ENCODE results near the gene NR3C2.
"Not testable (repeated sequence)": the region's sequence is repeated elsewhere in the genome, so short reads cannot be mapped to it uniquely, and the experiment has no call there.

Gene NR3C2

GRCh38 chr4:148327683-148328082 is 114.5 kb downstream of the NR3C2 start:
- H3K4me2 ChIP-seq: no peak overlapping the region
- H3K9ac ChIP-seq: no peak overlapping the region
- no peaks in the 10 kb centered on the region for H3K36me3 ChIP-seq
- H3K27me3 ChIP-seq: no peaks in the 10 kb centered on the region
- no peak overlapping the region for H3K4me3 ChIP-seq
- H3K4me1 ChIP-seq: no peaks in the 10 kb centered on the region
- H3K27ac ChIP-seq: no peak overlapping the region
- H3K9me3 ChIP-seq: no peaks in the 10 kb centered on the region
- no peak for TF ChIP-seq Cebpa-rat (IDR thresholded peaks at IDR 0.05)
- no peaks in the 10 kb centered on the region for H4K20me1 ChIP-seq

- not testable (repeated sequence) for H3K27ac ChIP-seq, H3K4me2 ChIP-seq, H3K27me3 ChIP-seq, H3K9me3 ChIP-seq, H3K9ac ChIP-seq, H4K20me1 ChIP-seq, H3K36me3 ChIP-seq, H3K4me1 ChIP-seq, H3K4me3 ChIP-seq
Observed at GRCh38 chr4:148323316-148323715, 118.9 kb downstream of the NR3C2 start.

GRCh38 chr4:148315049-148315448 is 127.2 kb downstream of the NR3C2 start:
- H4K20me1 ChIP-seq: no peaks in the 10 kb centered on the region
- no peak for TF ChIP-seq Cebpa-rat (IDR thresholded peaks at IDR 0.05)
- H3K4me2 ChIP-seq: no peak overlapping the region
- H3K36me3 ChIP-seq: no peaks in the 10 kb centered on the region
- H3K27me3 ChIP-seq: no peaks in the 10 kb centered on the region
- no peak overlapping the region for H3K27ac ChIP-seq
- H3K9ac ChIP-seq: no peak overlapping the region
- no peaks in the 10 kb centered on the region for H3K9me3 ChIP-seq
- no peak overlapping the region for H3K4me3 ChIP-seq
- H3K4me1 ChIP-seq: no peaks in the 10 kb centered on the region

GRCh38 chr4:148312956-148313490 is 129.2 kb downstream of the NR3C2 start:
- no peaks in the 10 kb centered on the region for H3K9me3 ChIP-seq
- H3K4me3 ChIP-seq: no peak overlapping the region
- no peak overlapping the region for H3K9ac ChIP-seq
- no peaks in the 10 kb centered on the region for H3K4me1 ChIP-seq
- no peak overlapping the region for H3K27ac ChIP-seq
- H3K27me3 ChIP-seq: no peaks in the 10 kb centered on the region
- H3K4me2 ChIP-seq: no peak overlapping the region
- no peaks in the 10 kb centered on the region for H3K36me3 ChIP-seq
- no peak for TF ChIP-seq Cebpa-rat (IDR thresholded peaks at IDR 0.05)
- H4K20me1 ChIP-seq: no peaks in the 10 kb centered on the region

GRCh38 chr4:148311526-148311925 is 130.7 kb downstream of the NR3C2 start:
- Histone ChIP-seq H4K20me1 (no peaks in the 10 kb centered on the region), H3K36me3 (no peaks in the 10 kb centered on the region), H3K4me2 (no peak overlapping the region), H3K4me3 (no peak overlapping the region), H3K9ac (no peak overlapping the region), H3K4me1 (no peaks in the 10 kb centered on the region), H3K9me3 (no peaks in the 10 kb centered on the region), H3K27ac (no peak overlapping the region), H3K27me3 (no peaks in the 10 kb centered on the region)
- TF ChIP-seq Cebpa-rat (IDR thresholded peaks at IDR 0.05): no peak

GRCh38 chr4:148310756-148311155 is 131.5 kb downstream of the NR3C2 start:
- no peaks in the 10 kb centered on the region for H4K20me1 ChIP-seq
- H3K4me3 ChIP-seq: no peak overlapping the region
- H3K4me1 ChIP-seq: no peaks in the 10 kb centered on the region
- H3K36me3 ChIP-seq: no peaks in the 10 kb centered on the region
- no peak overlapping the region for H3K27ac ChIP-seq
- H3K9me3 ChIP-seq: no peaks in the 10 kb centered on the region
- no peak for TF ChIP-seq Cebpa-rat (IDR thresholded peaks at IDR 0.05)
- H3K27me3 ChIP-seq: no peaks in the 10 kb centered on the region
- H3K4me2 ChIP-seq: no peak overlapping the region
- no peak overlapping the region for H3K9ac ChIP-seq

GRCh38 chr4:148305751-148306150 is 136.5 kb downstream of the NR3C2 start:
- no peaks in the 10 kb centered on the region for H4K20me1 ChIP-seq
- no peak overlapping the region for H3K27ac ChIP-seq
- no peak for TF ChIP-seq Cebpa-rat (IDR thresholded peaks at IDR 0.05)
- no peak overlapping the region for H3K9ac ChIP-seq
- H3K4me1 ChIP-seq: no peaks in the 10 kb centered on the region
- H3K27me3 ChIP-seq: no peaks in the 10 kb centered on the region
- no peaks in the 10 kb centered on the region for H3K36me3 ChIP-seq
- peaks cover 9% of the 10 kb centered on the region for H3K9me3 ChIP-seq
- no peak overlapping the region for H3K4me3 ChIP-seq
- H3K4me2 ChIP-seq: no peak overlapping the region

GRCh38 chr4:148302416-148302815 is 139.8 kb downstream of the NR3C2 start:
- Histone ChIP-seq H3K4me2 (no peak overlapping the region), H3K9ac (no peak overlapping the region), H3K27ac (no peak overlapping the region), H3K27me3 (no peaks in the 10 kb centered on the region), H3K4me3 (no peak overlapping the region), H4K20me1 (no peaks in the 10 kb centered on the region), H3K36me3 (no peaks in the 10 kb centered on the region), H3K4me1 (no peaks in the 10 kb centered on the region), H3K9me3 (peaks cover 30% of the 10 kb centered on the region)
- no peak for TF ChIP-seq Cebpa-rat (IDR thresholded peaks at IDR 0.05)

- H3K4me2 ChIP-seq: no peak overlapping the region
- H3K27ac ChIP-seq: no peak overlapping the region
- no peaks in the 10 kb centered on the region for H4K20me1 ChIP-seq
- no peak for TF ChIP-seq Cebpa-rat (IDR thresholded peaks at IDR 0.05)
- H3K36me3 ChIP-seq: no peaks in the 10 kb centered on the region
- H3K9me3 ChIP-seq: peaks cover 30% of the 10 kb centered on the region
- H3K27me3 ChIP-seq: no peaks in the 10 kb centered on the region
- H3K4me1 ChIP-seq: no peaks in the 10 kb centered on the region
- H3K4me3 ChIP-seq: no peak overlapping the region
- no peak overlapping the region for H3K9ac ChIP-seq
Observed at GRCh38 chr4:148300877-148301276, 141.3 kb downstream of the NR3C2 start.

GRCh38 chr4:148299337-148299736 is 142.9 kb downstream of the NR3C2 start:
- H3K9ac ChIP-seq: no peak overlapping the region
- H4K20me1 ChIP-seq: no peaks in the 10 kb centered on the region
- no peak overlapping the region for H3K4me2 ChIP-seq
- no peaks in the 10 kb centered on the region for H3K36me3 ChIP-seq
- H3K27me3 ChIP-seq: no peaks in the 10 kb centered on the region
- no peaks in the 10 kb centered on the region for H3K4me1 ChIP-seq
- peaks cover 30% of the 10 kb centered on the region for H3K9me3 ChIP-seq
- TF ChIP-seq Cebpa-rat (IDR thresholded peaks at IDR 0.05): no peak
- no peak overlapping the region for H3K27ac ChIP-seq
- no peak overlapping the region for H3K4me3 ChIP-seq

GRCh38 chr4:148296498-148296897 is 145.7 kb downstream of the NR3C2 start:
- peaks cover 28% of the 10 kb centered on the region for H3K9me3 ChIP-seq
- no peak overlapping the region for H3K4me3 ChIP-seq
- no peaks in the 10 kb centered on the region for H3K4me1 ChIP-seq
- H3K36me3 ChIP-seq: no peaks in the 10 kb centered on the region
- H4K20me1 ChIP-seq: no peaks in the 10 kb centered on the region
- no peak for TF ChIP-seq Cebpa-rat (IDR thresholded peaks at IDR 0.05)
- H3K9ac ChIP-seq: no peak overlapping the region
- no peak overlapping the region for H3K4me2 ChIP-seq
- no peaks in the 10 kb centered on the region for H3K27me3 ChIP-seq
- H3K27ac ChIP-seq: no peak overlapping the region
